NCI-H510A treated with DMSO at 0.1 percent for 48 hours (cell line): ENCODE results near the gene ZNF775.
"Not testable (repeated sequence)": the region's sequence is repeated elsewhere in the genome, so short reads cannot be mapped to it uniquely, and the experiment has no call there.

Source experiments
- DNase-seq: peaks from one replicate; lab custom pipeline; 2025; lab: John Stamatoyannopoulos, UW

ZNF775 gene

GRCh38 chr7:150382123-150382843, 3.2 kb downstream of the ZNF775 start:
- peak; percentile 32 for DNase-seq

- DNase-seq: no peak
Observed at GRCh38 chr7:150382844-150383225, 3.7 kb downstream of the ZNF775 start.

- peak; percentile 87 for DNase-seq
Observed at GRCh38 chr7:150383710-150384397, 4.7 kb downstream of the ZNF775 start.

GRCh38 chr7:150384406-150385301, 5.5 kb downstream of the ZNF775 start:
- no peak for DNase-seq

- peak; percentile 50 for DNase-seq
Observed at GRCh38 chr7:150385302-150385723, 6.2 kb downstream of the ZNF775 start.

GRCh38 chr7:150385884-150386283, 6.8 kb downstream of the ZNF775 start:
- not testable (repeated sequence) for DNase-seq

GRCh38 chr7:150388306-150388705, 9.2 kb downstream of the ZNF775 start:
- DNase-seq: no peak

GRCh38 chr7:150388709-150389531, 9.8 kb downstream of the ZNF775 start:
- peak; percentile 34 for DNase-seq

GRCh38 chr7:150389532-150389816, 10.3 kb downstream of the ZNF775 start:
- no peak for DNase-seq

- DNase-seq: no peak
Observed at GRCh38 chr7:150390205-150390604, 11.1 kb downstream of the ZNF775 start.

GRCh38 chr7:150393325-150393724, 14.2 kb downstream of the ZNF775 start:
- no peak for DNase-seq

GRCh38 chr7:150396426-150396825, 17.3 kb downstream of the ZNF775 start:
- no peak for DNase-seq

- no peak for DNase-seq
Observed at GRCh38 chr7:150396851-150397260, 17.7 kb downstream of the ZNF775 start.

GRCh38 chr7:150397346-150398107, 18.4 kb downstream of the ZNF775 start:
- DNase-seq: no peak

GRCh38 chr7:150398108-150398964, 19.2 kb downstream of the ZNF775 start:
- DNase-seq: no peak

- DNase-seq: no peak
Observed at GRCh38 chr7:150398965-150399320, 19.8 kb downstream of the ZNF775 start.

- no peak for DNase-seq
Observed at GRCh38 chr7:150399421-150400007, 20.4 kb downstream of the ZNF775 start.

- no peak for DNase-seq
Observed at GRCh38 chr7:150400008-150400787, 21.1 kb downstream of the ZNF775 start.

GRCh38 chr7:150400788-150401423, 21.8 kb downstream of the ZNF775 start:
- DNase-seq: no peak
